ENCODE data around the gene MYT1. TPM values are rescaled to one million over a fixed set of nuclear protein-coding genes. Genes with fewer than 3 reads are reported as not detected.
"Not testable (repeated sequence)": the region's sequence is repeated elsewhere in the genome, so short reads cannot be mapped to it uniquely, and the experiment has no call there.

Gene MYT1
- total RNA-seq, 3 donors from 2014 or later (not counting 1 experiment from before 2014, with no cell fraction given) = not detected

DNA sequence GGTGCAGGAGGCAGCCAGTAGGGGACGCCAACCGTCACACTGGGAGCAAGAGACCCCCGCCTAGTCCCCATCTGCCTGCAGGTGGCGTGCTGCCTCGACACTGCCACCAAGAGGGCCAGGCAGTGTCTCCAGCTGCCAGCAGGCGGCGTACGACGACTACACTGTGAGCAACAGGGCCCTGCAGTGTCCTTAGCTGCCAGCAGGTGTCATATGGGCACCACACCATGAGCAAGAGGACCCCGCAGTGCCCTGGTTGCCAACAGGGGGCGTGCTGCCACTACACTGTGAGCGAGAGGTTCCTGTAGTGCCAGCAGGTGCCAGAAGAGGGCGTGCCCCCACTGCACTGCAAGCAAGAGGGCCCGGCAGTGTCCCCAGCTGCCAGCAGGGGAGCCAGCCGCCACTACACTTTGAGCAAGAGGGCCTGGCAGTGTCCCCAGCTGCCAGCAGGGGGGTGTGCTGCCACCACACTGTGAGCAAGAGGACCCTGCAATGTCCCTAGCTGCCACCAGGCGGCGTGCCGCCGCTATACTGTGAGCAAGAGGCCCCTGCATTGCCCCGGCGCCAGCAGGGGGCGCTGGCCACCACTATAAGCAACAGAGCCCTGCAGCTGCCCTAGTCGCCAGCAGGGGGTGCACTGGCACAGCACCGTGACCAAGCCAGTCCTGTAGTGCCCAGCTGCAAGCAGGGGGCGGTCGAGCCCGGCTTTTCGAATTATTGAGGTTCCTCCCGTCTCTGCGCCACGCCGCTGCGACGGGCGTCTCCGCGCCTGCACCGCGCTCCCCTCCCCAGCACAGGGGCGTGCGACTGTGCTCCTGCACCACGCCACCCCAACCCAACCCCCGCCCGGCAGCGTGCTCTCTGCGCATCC is 121.6 kb downstream of the MYT1 start:
- H3K36me3 ChIP-seq (ENCODE audit: control insufficient read depth, insufficient read depth, low read length); H3K4me3 ChIP-seq (ENCODE audit: low read length); H3K27me3 ChIP-seq (ENCODE audit: control insufficient read depth, insufficient read depth, low read length); H3K27me3 Mint-ChIP-seq (ENCODE audit: low read depth in 2 of 2); H3K36me3 Mint-ChIP-seq; H3K27ac ChIP-seq (ENCODE audit: low read length); H3K9me3 Mint-ChIP-seq; H3K9me3 ChIP-seq (ENCODE audit: control insufficient read depth, insufficient read depth, low read length); intact Hi-C loops (cut with micrococcal nuclease); H3K4me1 Mint-ChIP-seq; H3K27ac Mint-ChIP-seq; H3K4me1 ChIP-seq (ENCODE audit: control insufficient read depth, insufficient read depth, low read length); H3K4me3 Mint-ChIP-seq: not testable (repeated sequence)
- TF ChIP-seq CTCF (IDR thresholded peaks at IDR 0.05) = peak; percentile 91
- DNase-seq (peak; percentile 65 to 75), ATAC-seq (peak; percentile 81 to 89 (median 82))
- 80% methylated on average over 43 of the region's 46 CpGs for WGBS (ENCODE audit: insufficient coverage)

DNA sequence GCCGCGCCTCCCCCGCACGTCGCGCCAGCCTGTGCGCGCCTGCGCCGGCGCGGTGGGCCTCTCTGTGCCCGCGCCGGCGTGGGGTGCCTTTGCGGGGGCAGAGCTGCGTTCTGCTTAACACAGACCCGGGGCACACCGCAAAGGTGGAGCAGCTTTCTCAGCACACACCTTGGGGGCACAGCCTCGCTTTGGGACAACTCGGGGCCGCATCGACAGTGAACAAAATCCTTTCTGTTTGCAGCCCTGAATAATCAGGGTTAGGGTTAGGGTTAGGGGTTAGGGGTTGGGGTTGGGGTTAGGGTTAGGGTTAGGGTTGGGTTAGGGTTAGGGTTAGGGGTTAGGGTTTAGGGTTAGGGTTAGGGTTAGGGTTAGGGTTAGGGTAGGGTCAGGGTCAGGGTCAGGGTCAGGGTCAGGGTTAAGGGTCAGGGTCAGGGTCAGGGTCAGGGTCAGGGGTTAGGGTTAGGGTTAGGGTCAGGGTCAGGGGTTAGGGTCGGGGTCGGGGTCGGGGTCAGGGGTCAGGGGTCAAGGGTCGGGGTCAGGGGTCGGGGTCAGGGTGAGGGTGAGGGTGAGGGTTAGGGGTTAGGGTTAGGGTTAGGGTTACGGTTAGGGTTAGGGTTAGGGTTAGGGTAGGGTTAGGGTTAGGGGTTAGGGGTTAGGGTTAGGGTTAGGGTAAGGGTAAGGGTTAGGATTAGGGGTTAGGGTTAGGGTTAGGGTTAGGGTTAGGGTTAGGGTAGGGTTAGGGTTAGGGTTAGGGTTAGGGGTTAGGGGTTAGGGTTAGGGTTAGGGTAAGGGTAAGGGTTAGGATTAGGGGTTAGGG is 122.4 kb downstream of the MYT1 start:
- H3K27ac ChIP-seq (ENCODE audit: low read length); H3K36me3 ChIP-seq (ENCODE audit: control insufficient read depth, insufficient read depth, low read length); H3K27ac Mint-ChIP-seq; H3K4me1 Mint-ChIP-seq; H3K27me3 ChIP-seq (ENCODE audit: control insufficient read depth, insufficient read depth, low read length); H3K36me3 Mint-ChIP-seq; intact Hi-C loops (cut with micrococcal nuclease); H3K4me3 ChIP-seq (ENCODE audit: low read length); H3K9me3 Mint-ChIP-seq; H3K9me3 ChIP-seq (ENCODE audit: control insufficient read depth, insufficient read depth, low read length); H3K4me3 Mint-ChIP-seq; H3K27me3 Mint-ChIP-seq (ENCODE audit: low read depth in 2 of 2); H3K4me1 ChIP-seq (ENCODE audit: control insufficient read depth, insufficient read depth, low read length): not testable (repeated sequence)
- 93% methylated on average over 25 of the region's 30 CpGs for WGBS (ENCODE audit: insufficient coverage)
- DNase-seq (peak in 1 of 2 donors; percentile 34), ATAC-seq (peak in 2 of 3 donors; percentile 21 to 22)

DNA sequence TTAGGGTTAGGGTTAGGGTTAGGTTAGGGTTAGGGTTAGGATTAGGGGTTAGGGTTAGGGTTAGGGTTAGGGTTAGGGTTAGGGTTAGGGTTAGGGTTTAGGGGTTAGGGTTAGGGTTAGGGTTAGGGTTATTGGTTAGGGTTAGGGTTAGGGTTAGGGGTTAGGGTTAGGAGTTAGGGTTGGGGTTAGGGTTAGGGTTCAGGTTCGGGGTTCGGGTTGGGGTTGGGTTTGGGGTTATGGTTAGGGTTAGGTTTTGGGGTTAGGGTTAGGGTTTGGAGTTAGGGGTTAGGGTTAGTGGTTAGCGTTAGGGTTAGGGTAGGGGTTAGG is 123.0 kb downstream of the MYT1 start:
- ATAC-seq; DNase-seq; H3K36me3 Mint-ChIP-seq; H3K27ac ChIP-seq (ENCODE audit: low read length); H3K9me3 Mint-ChIP-seq; H3K9me3 ChIP-seq (ENCODE audit: control insufficient read depth, insufficient read depth, low read length); H3K4me3 Mint-ChIP-seq; H3K27me3 ChIP-seq (ENCODE audit: control insufficient read depth, insufficient read depth, low read length); H3K4me1 Mint-ChIP-seq; H3K4me1 ChIP-seq (ENCODE audit: control insufficient read depth, insufficient read depth, low read length); intact Hi-C loops (cut with micrococcal nuclease); H3K4me3 ChIP-seq (ENCODE audit: low read length); H3K27ac Mint-ChIP-seq; H3K36me3 ChIP-seq (ENCODE audit: control insufficient read depth, insufficient read depth, low read length); H3K27me3 Mint-ChIP-seq (ENCODE audit: low read depth in 2 of 2): not testable (repeated sequence)
- WGBS (ENCODE audit: insufficient coverage) = 100% methylated on average over 2 of the region's 3 CpGs

Other genes starting within 250 kb of the MYT1 start
- 10 to 100 TPM; 49.9 to 58.1 (median 49.9) TPM for gene UCKL1, start 208.0 kb upstream of the MYT1 start, total RNA-seq
- gene ZNF512B, start 194.5 kb upstream of the MYT1 start, total RNA-seq = 10 to 100 TPM; 11.5 to 16.8 (median 13.8) TPM
- gene SAMD10, start 184.8 kb upstream of the MYT1 start, total RNA-seq = 10 to 100 TPM; 15.2 to 22.3 (median 17.6) TPM
- 10 to 100 TPM; 52.7 to 63.0 (median 55.0) TPM for gene PRPF6, start 183.3 kb upstream of the MYT1 start, total RNA-seq
- gene C20orf204, start 128.3 kb upstream of the MYT1 start, total RNA-seq = 1 to 10 TPM; 4.3 to 5.5 (median 5.3) TPM
- gene SOX18, start 114.8 kb upstream of the MYT1 start, total RNA-seq = not detected
- gene TCEA2, start 101.3 kb upstream of the MYT1 start, total RNA-seq = 10 to 100 TPM; 25.0 to 28.7 (median 28.5) TPM
- 10 to 100 TPM; 61.9 to 76.4 (median 68.2) TPM for gene RGS19, start 84.9 kb upstream of the MYT1 start, total RNA-seq
- gene OPRL1, start 84.4 kb upstream of the MYT1 start, total RNA-seq = 1 to 10 TPM; 1.2 to 2.2 (median 1.4) TPM
- gene LKAAEAR1, start 80.1 kb upstream of the MYT1 start, total RNA-seq = not detected
- not detected for gene NPBWR2, start 56.9 kb upstream of the MYT1 start, total RNA-seq
- 10 to 100 TPM; 63.8 to 100.0 (median 65.6) TPM for gene PCMTD2, start 91.3 kb downstream of the MYT1 start, total RNA-seq